ENCODE measurements around the gene DZIP3. TPM values are rescaled to one million over a fixed set of nuclear protein-coding genes. Genes with fewer than 3 reads are reported as not detected.

DZIP3 gene
- total and polyA plus RNA-seq, 2 of the 8 experiments (the other 6 are each of a cell fraction or from before 2014, with no cell fraction given) = 10.4 to 24.3 TPM

- WGBS, 2 experiments (ENCODE audit: extremely low coverage in 1 of 2, insufficient coverage in 1 of 2, insufficient read length in 1 of 2, insufficient replicate concordance in 2 of 2, low coverage in 1 of 2, low lambda C conversion rate in 2 of 2, missing lambda C conversion rate in 1 of 2) = 88% methylated on average over 1 of the region's 1 CpG; no CpG with 5 or more reads in 1 of the 2 experiments
- no peak overlapping the region for H3K56ac ChIP-seq (replicated peaks; ENCODE audit: insufficient read length, low read depth, low read length)
Observed at GRCh38 chr3:108705045-108705444, 115.5 kb downstream of the DZIP3 start.

More at GRCh38 chr3:108705045-108705444, 115.5 kb downstream of the DZIP3 start:
- Histone ChIP-seq H3K4me2 (ENCODE audit: insufficient read depth in 1 of 2, low read depth in 2 of 2, low read length in 2 of 2) (no peak overlapping the region), H2BK12ac (ENCODE audit: low read depth, low read length) (no peak overlapping the region), H4K8ac (ENCODE audit: extremely low read depth, insufficient read depth, low read length) (no peak overlapping the region), H3K4me1 (replicated peaks in 1 of 4; ENCODE audit: control insufficient read depth in 3 of 4, insufficient read depth in 4 of 4, low read length in 3 of 4) (no peaks in the 10 kb centered on the region), H4K5ac (ENCODE audit: insufficient read length, low read depth, low read length) (no peak overlapping the region), H2BK120ac (replicated peaks; ENCODE audit: low read depth, low read length) (no peak overlapping the region), H3K4me3 (ENCODE audit: extremely low read depth in 1 of 4, insufficient read depth in 2 of 4, low read depth in 3 of 4, low read length in 4 of 4) (no peak overlapping the region), H3K79me2 (ENCODE audit: control insufficient read depth in 1 of 2, insufficient read depth in 2 of 2, low read length in 2 of 2) (no peaks in the 10 kb centered on the region), H4K20me1 (replicated peaks in 1 of 2; ENCODE audit: control insufficient read depth in 1 of 2, insufficient read depth in 2 of 2, low read length in 2 of 2) (no peaks in the 10 kb centered on the region), H2BK20ac (ENCODE audit: low read length) (no peak overlapping the region), H3K23ac (ENCODE audit: insufficient read length) (no peak overlapping the region), H3K9ac (replicated peaks in 1 of 4; ENCODE audit: extremely low read depth in 1 of 4, low read depth in 3 of 4, low read length in 3 of 4) (no peak overlapping the region), H2AK5ac (ENCODE audit: low read depth, low read length) (no peak overlapping the region), H3K23me2 (ENCODE audit: low read depth, low read length) (no peaks in the 10 kb centered on the region), H3K9me3 (ENCODE audit: insufficient read depth in 2 of 2, low read depth in 1 of 2, low read length in 1 of 2) (peaks cover 0 to 8% of the 10 kb centered on the region in 2 experiments; a peak in 1 of 4 replicates), H3K27ac (ENCODE audit: low read depth, low read length) (no peak overlapping the region), H3K36me3 (ENCODE audit: control insufficient read depth in 2 of 4, insufficient read depth in 4 of 4, low read length in 3 of 4) (no peaks in the 10 kb centered on the region; a peak in 1 of 8 replicates), H2BK5ac (ENCODE audit: low read depth, low read length) (no peak overlapping the region), H3K18ac (ENCODE audit: extremely low read depth, low read length) (no peak overlapping the region), H2BK15ac (ENCODE audit: low read length) (no peak overlapping the region), H3K4ac (replicated peaks; ENCODE audit: insufficient read length, low read depth, low read length) (no peak overlapping the region), H4K91ac (replicated peaks; ENCODE audit: insufficient read length, low read length) (no peak overlapping the region), H3K14ac (ENCODE audit: insufficient read length) (no peak overlapping the region), H2AFZ (ENCODE audit: low read length) (no peak overlapping the region), H3K79me1 (ENCODE audit: low read depth, low read length) (no peaks in the 10 kb centered on the region), H3K27me3 (replicated peaks in 1 of 4; ENCODE audit: control insufficient read depth in 3 of 4, extremely low read depth in 1 of 4, insufficient read depth in 3 of 4, low read length in 3 of 4) (no peaks in the 10 kb centered on the region)
- DNase-seq (ENCODE audit: low read depth in 1 of 2, low spot score in 2 of 2) (no peak), FAIRE-seq (no peak)
- CTCF ChIA-PET (ENCODE audit: partially characterized antibody) = no interaction called here
- POLR2A ChIA-PET (ENCODE audit: partially characterized antibody) = no interaction called here
- TF ChIP-seq FOSL1 (IDR thresholded peaks at IDR 0.05; ENCODE audit: insufficient read depth, low read depth, low read length) = no peak
- no peak for TF ChIP-seq ASH2L (IDR thresholded peaks at IDR 0.05; ENCODE audit: low read length)
- no peak for TF ChIP-seq SAP30 (IDR thresholded peaks at IDR 0.05; ENCODE audit: insufficient read depth, insufficient replicate concordance, low read length)
- no peak for TF ChIP-seq SUZ12 (IDR thresholded peaks at IDR 0.05; ENCODE audit: low read length)
- TF ChIP-seq BRCA1 (IDR thresholded peaks at IDR 0.05; ENCODE audit: low read depth, low read length) = no peak
- no peak for TF ChIP-seq KDM4A (IDR thresholded peaks at IDR 0.05; ENCODE audit: low read depth, low read length, severe bottlenecking)

All from H1 (cell line).